Esophagus squamous epithelium (tissue), 5 donors: Measurements from ENCODE around the gene OR1S1. TPM values are rescaled to one million over a fixed set of nuclear protein-coding genes. Genes with fewer than 3 reads are reported as not detected.

ENCODE experiments used
- DNase-seq: peaks from one replicate; lab custom pipeline; 2025; lab: John Stamatoyannopoulos, UW
- H3K27ac ChIP-seq, 4 donors: fragments of 200-600 bp; sonication (generic); one replicate each; pipeline ENCODE4 v1.5.1; 2016 to 2019; ENCODE audit warnings: mild to moderate bottlenecking in 1 of 4
- H3K27me3 ChIP-seq, 4 donors: fragments of 200-600 bp; sonication (generic); 1 replicate in 3 of 4; 2 replicates in 1 of 4; pipeline versions ENCODE4 v1.5.1 to v1.6.0; 2017 to 2021; ENCODE audit warnings: antibody characterized with exemption in 1 of 4
- H3K36me3 ChIP-seq, 3 donors: fragments of 200-600 bp; sonication (generic); one replicate each; pipeline ENCODE4 v1.5.1; 2016 to 2019
- H3K4me1 ChIP-seq, 3 donors: fragments of 200-600 bp; sonication (generic); one replicate each; pipeline ENCODE4 v1.5.1; 2017 to 2019
- H3K4me3 ChIP-seq, 4 donors: fragments of 200-600 bp; sonication (generic); 1 replicate in 3 of 4; 2 replicates in 1 of 4; pipeline ENCODE4 v1.5.1; 2016 to 2019; ENCODE audit warnings: mild to moderate bottlenecking in 2 of 4, moderate library complexity in 1 of 4
- H3K9me3 ChIP-seq, 3 donors: fragments of 200-600 bp; sonication (generic); one replicate each; pipeline ENCODE4 v1.5.1; 2016 to 2019
- CTCF ChIP-seq, 6 experiments: fragments of 450-650 bp in 4 of 6; fragments of 200-600 bp in 2 of 6; sonication (generic) in 2 of 6; IDR thresholded peaks; one replicate each; pipeline ENCODE4 v1.5.1; 2016 to 2019; ENCODE audit warnings: antibody characterized with exemption in 6 of 6, mild to moderate bottlenecking in 4 of 6, moderate library complexity in 4 of 6
- POLR2A ChIP-seq, 4 donors: fragments of 450-650 bp; IDR thresholded peaks; one replicate each; pipeline ENCODE4 v1.6.1; 2017; ENCODE audit warnings: antibody characterized with exemption in 4 of 4, mild to moderate bottlenecking in 4 of 4, moderate library complexity in 3 of 4
- WGBS, 2 donors: methylation state at CpG; one replicate each; pipeline ENCODE4 v1.1.5; 2018; 5-methylcytosine and 5-hydroxymethylcytosine counted together
- intact Hi-C: fragments of 100-400 bp; cut with DNase I; formaldehyde crosslinking; loops from one replicate; pipeline ENCODE4 v1.15.0; 2022
- total RNA-seq, 4 donors: library from RNA; depleted of rRNA; stranded (reverse); fragments of >200 nt; gene quantifications; one replicate each; pipeline ENCODE4 v1.1.0, GENCODE V29; 2016
- donor health status: DM: yes; HTN: yes; CAD: no.

OR1S1 gene
- total RNA-seq, 4 donors from 2014 or later: not detected

- H3K27ac ChIP-seq: no peak overlapping the region
- DNase-seq: no peak
- 39 to 45% methylated on average over 7 of the region's 7 CpGs for WGBS, 2 donors
- TF ChIP-seq CTCF (IDR thresholded peaks at IDR 0.05) (no peak), POLR2A (IDR thresholded peaks at IDR 0.05) (no peak)
- H3K9me3 ChIP-seq: no peaks in the 10 kb centered on the region
- intact Hi-C loops: no loop called here
- no peaks in the 10 kb centered on the region for H3K27me3 ChIP-seq
- peaks cover 0 to 10% (median 0%) of the 10 kb centered on the region in 3 donors for H3K4me1 ChIP-seq
- no peak overlapping the region for H3K4me3 ChIP-seq
- H3K36me3 ChIP-seq: no peaks in the 10 kb centered on the region
Measured at GRCh38 chr11:58222721-58223120, 10.2 kb downstream of the OR1S1 start.

GRCh38 chr11:58227956-58228615, 15.6 kb downstream of the OR1S1 start:
- intact Hi-C loops: no loop called here
- no peak for DNase-seq
- TF ChIP-seq POLR2A (IDR thresholded peaks at IDR 0.05) (no peak), CTCF (IDR thresholded peaks at IDR 0.05) (no peak)
- H3K36me3 ChIP-seq: no peaks in the 10 kb centered on the region
- H3K4me1 ChIP-seq: peaks cover 0 to under 1% (median 0%) of the 10 kb centered on the region in 3 donors
- WGBS, 2 donors: 85 to 87% methylated on average over 23 to 32 of the region's 32 CpGs
- H3K4me3 ChIP-seq: no peak overlapping the region
- H3K27ac ChIP-seq: no peak overlapping the region
- no peaks in the 10 kb centered on the region for H3K27me3 ChIP-seq
- no peaks in the 10 kb centered on the region for H3K9me3 ChIP-seq

DNA sequence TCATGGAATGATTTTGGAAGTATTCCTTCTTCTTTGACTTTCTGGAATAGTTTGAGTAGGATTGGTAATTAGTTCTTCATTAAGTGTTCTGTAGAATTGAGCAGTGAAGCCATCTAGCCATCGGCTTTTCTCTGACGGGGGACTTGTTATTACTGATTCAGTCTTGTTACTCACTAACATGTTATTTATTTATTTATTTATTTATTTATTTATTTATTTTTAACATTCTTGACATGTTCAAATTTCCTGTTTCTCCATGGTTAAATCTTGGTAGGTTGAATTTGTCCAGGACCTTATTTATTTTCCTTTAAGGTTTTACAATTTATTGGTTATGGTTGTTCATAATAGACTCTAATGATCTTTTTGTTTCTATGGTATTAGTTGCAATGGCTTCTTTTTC, 31.4 kb downstream of the OR1S1 start:
- H3K27ac ChIP-seq: no peak overlapping the region
- H3K4me3 ChIP-seq: no peak overlapping the region
- DNase-seq: no peak
- no peaks in the 10 kb centered on the region for H3K27me3 ChIP-seq
- no peaks in the 10 kb centered on the region for H3K4me1 ChIP-seq
- WGBS, 2 donors: 96 to 97% methylated on average over 2 of the region's 2 CpGs
- TF ChIP-seq CTCF (IDR thresholded peaks at IDR 0.05) (no peak), POLR2A (IDR thresholded peaks at IDR 0.05) (no peak)
- intact Hi-C loops: no loop called here
- no peaks in the 10 kb centered on the region for H3K9me3 ChIP-seq
- H3K36me3 ChIP-seq: no peaks in the 10 kb centered on the region

GRCh38 chr11:58254936-58255335, 42.4 kb downstream of the OR1S1 start:
- Histone ChIP-seq H3K36me3 (no peaks in the 10 kb centered on the region), H3K4me3 (no peak overlapping the region), H3K27ac (no peak overlapping the region), H3K9me3 (peaks cover 0 to 13% (median 0%) of the 10 kb centered on the region in 3 donors), H3K4me1 (no peaks in the 10 kb centered on the region), H3K27me3 (no peaks in the 10 kb centered on the region)
- no peak for TF ChIP-seq CTCF (IDR thresholded peaks at IDR 0.05)
- TF ChIP-seq POLR2A (IDR thresholded peaks at IDR 0.05): no peak
- no peak for DNase-seq
- 27 to 37% methylated on average over 1 of the region's 1 CpG for WGBS, 2 donors
- intact Hi-C loops: no loop called here

DNA sequence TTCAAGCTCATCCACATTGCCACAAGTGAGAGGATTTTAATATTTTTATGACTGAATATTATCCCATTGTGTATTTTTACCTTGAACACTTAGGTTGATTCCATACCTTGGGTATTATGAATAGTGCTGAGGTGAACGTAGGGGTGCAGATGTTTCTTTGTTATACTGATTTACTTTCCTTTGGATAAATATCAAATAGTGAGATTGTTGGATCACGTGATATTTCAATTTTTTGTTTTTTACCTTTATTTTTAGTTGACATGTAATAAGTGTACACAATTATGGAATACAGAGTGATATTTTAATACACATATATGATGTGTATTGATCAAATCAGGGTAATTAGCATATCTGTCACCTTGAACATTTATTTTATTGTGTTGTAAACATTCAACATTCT, 47.5 kb downstream of the OR1S1 start:
- Histone ChIP-seq H3K9me3 (no peaks in the 10 kb centered on the region), H3K4me3 (no peak overlapping the region), H3K27me3 (no peaks in the 10 kb centered on the region), H3K27ac (no peak overlapping the region), H3K4me1 (no peaks in the 10 kb centered on the region), H3K36me3 (no peaks in the 10 kb centered on the region)
- 74 to 84% methylated on average over 2 of the region's 2 CpGs for WGBS, 2 donors
- TF ChIP-seq CTCF (IDR thresholded peaks at IDR 0.05) (no peak), POLR2A (IDR thresholded peaks at IDR 0.05) (no peak)
- intact Hi-C loops: no loop called here
- DNase-seq: no peak

Other genes starting within 250 kb of the OR1S1 start
- not detected for gene OR9Q1, start 188.8 kb upstream of the OR1S1 start, total RNA-seq
- not detected for gene OR6Q1, start 181.8 kb upstream of the OR1S1 start, total RNA-seq
- gene OR9I1, start 87.2 kb upstream of the OR1S1 start, total RNA-seq: not detected
- under 1 TPM in 1 of 4 donors, not detected in 3; 0.19 TPM for gene OR9Q2, start 23.6 kb upstream of the OR1S1 start, total RNA-seq
- gene OR1S2, start 8.6 kb upstream of the OR1S1 start, total RNA-seq: not detected
- not detected for gene OR10Q1, start 16.2 kb downstream of the OR1S1 start, total RNA-seq
- not detected for gene OR10W1, start 55.5 kb downstream of the OR1S1 start, total RNA-seq
- not detected for gene OR5B17, start 146.3 kb downstream of the OR1S1 start, total RNA-seq
- gene OR5B3, start 194.2 kb downstream of the OR1S1 start, total RNA-seq: not detected
- gene OR5B2, start 215.4 kb downstream of the OR1S1 start, total RNA-seq: not detected
- gene OR5B12, start 229.5 kb downstream of the OR1S1 start, total RNA-seq: not detected